GM18498 (cell line): ENCODE results near the gene RNF220.
"Not testable (repeated sequence)": the region's sequence is repeated elsewhere in the genome, so short reads cannot be mapped to it uniquely, and the experiment has no call there.

Source experiments
- ATAC-seq: cut with Tn5 transposase; IDR thresholded peaks from one replicate; pipeline ENCODE4 v1.9.1; 2021; ENCODE audit warnings: mild to moderate bottlenecking, moderate library complexity; ENCODE audit not compliant: unreplicated experiment

Gene RNF220

GRCh38 chr1:44544960-44545359, 139.9 kb downstream of the RNF220 start:
- ATAC-seq, result no peak

- no peak for ATAC-seq
Observed at GRCh38 chr1:44545961-44546360, 140.9 kb downstream of the RNF220 start.

GRCh38 chr1:44546403-44547053, 141.5 kb downstream of the RNF220 start:
- ATAC-seq, result no peak

GRCh38 chr1:44547361-44547760, 142.3 kb downstream of the RNF220 start:
- no peak for ATAC-seq

GRCh38 chr1:44547837-44548236, 142.8 kb downstream of the RNF220 start:
- ATAC-seq, result no peak

- no peak for ATAC-seq
Observed at GRCh38 chr1:44549510-44549909, 144.5 kb downstream of the RNF220 start.

- ATAC-seq, result no peak
Observed at GRCh38 chr1:44553127-44553758, 148.2 kb downstream of the RNF220 start.

- no peak for ATAC-seq
Observed at GRCh38 chr1:44553771-44554170, 148.7 kb downstream of the RNF220 start.

GRCh38 chr1:44554706-44555105, 149.7 kb downstream of the RNF220 start:
- ATAC-seq, result no peak

- ATAC-seq, result no peak
Observed at GRCh38 chr1:44557778-44558177, 152.7 kb downstream of the RNF220 start.

GRCh38 chr1:44558883-44559282, 153.8 kb downstream of the RNF220 start:
- no peak for ATAC-seq

- ATAC-seq, result no peak
Observed at GRCh38 chr1:44559330-44559729, 154.3 kb downstream of the RNF220 start.

- no peak for ATAC-seq
Observed at GRCh38 chr1:44559913-44560312, 154.9 kb downstream of the RNF220 start.

- ATAC-seq, result not testable (repeated sequence)
Observed at GRCh38 chr1:44560696-44561095, 155.6 kb downstream of the RNF220 start.

- no peak for ATAC-seq
Observed at GRCh38 chr1:44565259-44565750, 160.2 kb downstream of the RNF220 start.

GRCh38 chr1:44565833-44566232, 160.8 kb downstream of the RNF220 start:
- ATAC-seq, result no peak

- no peak for ATAC-seq
Observed at GRCh38 chr1:44566281-44567046, 161.4 kb downstream of the RNF220 start.

GRCh38 chr1:44568128-44568900, 163.3 kb downstream of the RNF220 start:
- ATAC-seq, result no peak

GRCh38 chr1:44569491-44569890, 164.4 kb downstream of the RNF220 start:
- no peak for ATAC-seq

GRCh38 chr1:44571712-44572571, 166.9 kb downstream of the RNF220 start:
- ATAC-seq, result no peak
